ENCODE results near the gene CKMT2. TPM values are rescaled to one million over a fixed set of nuclear protein-coding genes. Genes with fewer than 3 reads are reported as not detected.

The CKMT2 gene
- total and polyA plus RNA-seq, 2 experiments from 2014 or later: 5.0 to 7.8 TPM

- no peak for DNase-seq (ENCODE audit: low spot score)
- no peaks in the 10 kb centered on the region for H3K27me3 ChIP-seq
- WGBS (ENCODE audit: low lambda C conversion rate, missing lambda C conversion rate): 65% methylated on average over 5 of the region's 5 CpGs
Observed at GRCh38 chr5:81241001-81241400, 7.9 kb downstream of the CKMT2 start.

GRCh38 chr5:81241961-81242648 is 9.0 kb downstream of the CKMT2 start:
- WGBS (ENCODE audit: low lambda C conversion rate, missing lambda C conversion rate): 82% methylated on average over 8 of the region's 8 CpGs
- Histone ChIP-seq H3K4me1 (ENCODE audit: insufficient read depth) (peaks cover 25% of the 10 kb centered on the region), H3K4me2 (no peak overlapping the region), H3K4me3 (no peak overlapping the region), H3K9me3 (ENCODE audit: low read depth) (no peaks in the 10 kb centered on the region), H2AFZ (no peak overlapping the region), H3K27me3 (no peaks in the 10 kb centered on the region), H4K20me1 (ENCODE audit: insufficient read depth, poor library complexity, severe bottlenecking) (no peaks in the 10 kb centered on the region), H3K27ac (no peak overlapping the region), H3K9me2 (replicated peaks; ENCODE audit: insufficient read depth) (no peaks in the 10 kb centered on the region), H3K79me2 (no peaks in the 10 kb centered on the region), H3K36me3 (replicated peaks; ENCODE audit: insufficient read depth, low read depth) (no peaks in the 10 kb centered on the region)
- DNase-seq (ENCODE audit: low spot score): no peak
- TF ChIP-seq CTCF (IDR thresholded peaks at IDR 0.05; ENCODE audit: poor library complexity) (no peak), EZH2phosphoT487 (IDR thresholded peaks at IDR 0.05; ENCODE audit: low read depth, severe bottlenecking, unreplicated experiment) (no peak)

More at GRCh38 chr5:81241001-81241400, 7.9 kb downstream of the CKMT2 start:
- TF ChIP-seq CTCF (IDR thresholded peaks at IDR 0.05; ENCODE audit: poor library complexity) (no peak), EZH2 (IDR thresholded peaks at IDR 0.05; ENCODE audit: borderline replicate concordance) (no peak), EZH2phosphoT487 (IDR thresholded peaks at IDR 0.05; ENCODE audit: low read depth, severe bottlenecking, unreplicated experiment) (no peak)
- no peaks in the 10 kb centered on the region for H3K79me2 ChIP-seq
- H3K27ac ChIP-seq: no peak overlapping the region
- H2AFZ ChIP-seq: no peak overlapping the region
- no peaks in the 10 kb centered on the region for H4K20me1 ChIP-seq (ENCODE audit: insufficient read depth, poor library complexity, severe bottlenecking)
- H3K9me3 ChIP-seq (ENCODE audit: low read depth): no peaks in the 10 kb centered on the region
- no peaks in the 10 kb centered on the region for H3K9me2 ChIP-seq (replicated peaks; ENCODE audit: insufficient read depth)
- H3K4me2 ChIP-seq: no peak overlapping the region
- no peaks in the 10 kb centered on the region for H3K36me3 ChIP-seq (replicated peaks; ENCODE audit: insufficient read depth, low read depth)
- H3K4me1 ChIP-seq (ENCODE audit: insufficient read depth): peaks cover 14% of the 10 kb centered on the region
- no peak overlapping the region for H3K4me3 ChIP-seq

GRCh38 chr5:81242906-81243436 is 9.8 kb downstream of the CKMT2 start:
- 63% methylated on average over 4 of the region's 4 CpGs for WGBS (ENCODE audit: low lambda C conversion rate, missing lambda C conversion rate)
- no peak for DNase-seq (ENCODE audit: low spot score)

More at GRCh38 chr5:81242906-81243436, 9.8 kb downstream of the CKMT2 start:
- H3K9me2 ChIP-seq (replicated peaks; ENCODE audit: insufficient read depth): no peaks in the 10 kb centered on the region
- H3K4me3 ChIP-seq: no peak overlapping the region
- no peak overlapping the region for H2AFZ ChIP-seq
- H3K36me3 ChIP-seq (replicated peaks; ENCODE audit: insufficient read depth, low read depth): no peaks in the 10 kb centered on the region
- no peak overlapping the region for H3K4me2 ChIP-seq
- peak overlapping the region; percentile 37 for H3K27ac ChIP-seq
- H3K9me3 ChIP-seq (ENCODE audit: low read depth): no peaks in the 10 kb centered on the region
- TF ChIP-seq EZH2 (IDR thresholded peaks at IDR 0.05; ENCODE audit: borderline replicate concordance): no peak
- no peak for TF ChIP-seq EZH2phosphoT487 (IDR thresholded peaks at IDR 0.05; ENCODE audit: low read depth, severe bottlenecking, unreplicated experiment)
- no peak for TF ChIP-seq CTCF (IDR thresholded peaks at IDR 0.05; ENCODE audit: poor library complexity)
- H3K79me2 ChIP-seq: no peaks in the 10 kb centered on the region
- H3K27me3 ChIP-seq: no peaks in the 10 kb centered on the region
- peaks cover 34% of the 10 kb centered on the region for H3K4me1 ChIP-seq (ENCODE audit: insufficient read depth)
- no peaks in the 10 kb centered on the region for H4K20me1 ChIP-seq (ENCODE audit: insufficient read depth, poor library complexity, severe bottlenecking)

Measured in hepatocyte (in vitro differentiated cells).